Prostate gland (tissue), 2 donors: ENCODE results near the gene WWOX. TPM values are rescaled to one million over a fixed set of nuclear protein-coding genes. Genes with fewer than 3 reads are reported as not detected.
A peak's percentile ranks its signal among the peaks of the same experiment; 100 is the strongest.
"Not testable (repeated sequence)": the region's sequence is repeated elsewhere in the genome, so short reads cannot be mapped to it uniquely, and the experiment has no call there.

Source experiments
- DNase-seq: peaks from one replicate; pipeline ENCODE4 v3.0.0-alpha.2; 2019; ENCODE audit warnings: low spot score
- H3K27ac ChIP-seq, 2 donors: fragments of 200-600 bp; sonication (generic); 2 replicates each; pipeline ENCODE4 v1.5.1; 2017 to 2019
- H3K27me3 ChIP-seq: fragments of 200-600 bp; sonication (generic); replicated peaks from 2 replicates; pipeline ENCODE4 v1.5.1; 2019; ENCODE audit not compliant: insufficient read depth
- H3K36me3 ChIP-seq, 2 donors: fragments of 200-600 bp; sonication (generic); 1 replicate in 1 of 2; 2 replicates in 1 of 2; pipeline versions ENCODE4 v1.5.1 to v1.8.1; 2017 to 2019
- H3K4me1 ChIP-seq: fragments of 200-600 bp; sonication (generic); replicated peaks from 2 replicates; pipeline ENCODE4 v1.5.1; 2019
- H3K4me3 ChIP-seq, 2 donors: fragments of 200-600 bp; sonication (generic); 2 replicates each; pipeline ENCODE4 v1.5.1; 2017 to 2019
- H3K9me3 ChIP-seq: fragments of 200-600 bp; sonication (generic); 2 replicates; pipeline ENCODE4 v1.5.1; 2017
- CTCF ChIP-seq, 4 experiments: fragments of 200-600 bp in 2 of 4; fragments of 450-650 bp in 2 of 4; sonication (generic) in 2 of 4; IDR thresholded peaks; 1 replicate in 3 of 4; 2 replicates in 1 of 4; pipeline ENCODE4 v1.5.1; 2016 to 2019; ENCODE audit warnings: antibody characterized with exemption in 4 of 4, mild to moderate bottlenecking in 2 of 4, moderate library complexity in 2 of 4
- POLR2A ChIP-seq: fragments of 450-650 bp; IDR thresholded peaks from one replicate; pipeline ENCODE4 v1.6.1; 2016; ENCODE audit warnings: antibody characterized with exemption, mild to moderate bottlenecking
- POLR2AphosphoS5 ChIP-seq: sonication (generic); formaldehyde crosslinking; IDR thresholded peaks from one replicate; pipeline ENCODE4 v1.6.1; 2017; ENCODE audit warnings: antibody characterized with exemption
- WGBS: methylation state at CpG from one replicate; pipeline ENCODE4 v1.1.5; 2018; 5-methylcytosine and 5-hydroxymethylcytosine counted together
- intact Hi-C: fragments of 100-400 bp; cut with DNase I; formaldehyde crosslinking; loops from one replicate; pipeline ENCODE4 v1.14.2; 2022
- total RNA-seq, 2 donors: library from RNA; depleted of rRNA; stranded (reverse); fragments of >200 nt; gene quantifications; one replicate each; pipeline ENCODE4 v1.1.0, GENCODE V29; 2016

Gene WWOX
- total RNA-seq, 2 donors from 2014 or later = 93.2 to 99.4 TPM

GRCh38 chr16:79049040-79049439 is 949.6 kb downstream of the WWOX start:
- DNase-seq = no peak
- intact Hi-C loops = no loop called here
- H3K27me3 ChIP-seq = no peaks in the 10 kb centered on the region
- no peaks in the 10 kb centered on the region for H3K36me3 ChIP-seq
- 96% methylated on average over 6 of the region's 6 CpGs for WGBS
- H3K4me3 ChIP-seq = no peak overlapping the region
- no peaks in the 10 kb centered on the region for H3K9me3 ChIP-seq
- no peaks in the 10 kb centered on the region for H3K4me1 ChIP-seq
- H3K27ac ChIP-seq = no peak overlapping the region
- no peak for TF ChIP-seq POLR2AphosphoS5
- TF ChIP-seq POLR2A = no peak
- TF ChIP-seq CTCF (IDR thresholded peaks at IDR 0.05) = no peak

- H3K36me3 ChIP-seq = no peaks in the 10 kb centered on the region
Measured at GRCh38 chr16:79050063-79050462, 950.6 kb downstream of the WWOX start.

GRCh38 chr16:79051313-79051712 is 951.9 kb downstream of the WWOX start:
- WGBS = 76% methylated on average over 4 of the region's 4 CpGs
- Histone ChIP-seq H3K27me3 (no peaks in the 10 kb centered on the region), H3K4me3 (no peak overlapping the region), H3K9me3 (no peaks in the 10 kb centered on the region), H3K4me1 (no peaks in the 10 kb centered on the region), H3K36me3 (no peaks in the 10 kb centered on the region), H3K27ac (peak overlapping the region in 1 of 2 donors; percentile 2)
- DNase-seq = no peak
- TF ChIP-seq POLR2A = no peak
- no peak for TF ChIP-seq CTCF (IDR thresholded peaks at IDR 0.05)
- TF ChIP-seq POLR2AphosphoS5 = no peak
- intact Hi-C loops = no loop called here

More at GRCh38 chr16:79050063-79050462, 950.6 kb downstream of the WWOX start:
- Histone ChIP-seq H3K9me3 (no peaks in the 10 kb centered on the region), H3K27ac (no peak overlapping the region), H3K4me1 (no peaks in the 10 kb centered on the region), H3K4me3 (no peak overlapping the region), H3K27me3 (no peaks in the 10 kb centered on the region)
- DNase-seq = peak; percentile 17
- intact Hi-C loops = no loop called here
- 53% methylated on average over 4 of the region's 4 CpGs for WGBS
- no peak for TF ChIP-seq POLR2A
- no peak for TF ChIP-seq POLR2AphosphoS5
- TF ChIP-seq CTCF (IDR thresholded peaks at IDR 0.05) = no peak

GRCh38 chr16:79052198-79052597 is 952.7 kb downstream of the WWOX start:
- H3K36me3 ChIP-seq, H3K4me1 ChIP-seq, intact Hi-C loops, H3K27me3 ChIP-seq, H3K9me3 ChIP-seq, DNase-seq, H3K27ac ChIP-seq, H3K4me3 ChIP-seq: not testable (repeated sequence)
- 94% methylated on average over 4 of the region's 4 CpGs for WGBS

- Histone ChIP-seq H3K27ac (no peak overlapping the region), H3K4me1 (no peaks in the 10 kb centered on the region), H3K4me3 (no peak overlapping the region), H3K9me3 (no peaks in the 10 kb centered on the region), H3K36me3 (no peaks in the 10 kb centered on the region), H3K27me3 (no peaks in the 10 kb centered on the region)
- TF ChIP-seq POLR2AphosphoS5 (no peak), CTCF (IDR thresholded peaks at IDR 0.05) (no peak), POLR2A (no peak)
- no peak for DNase-seq
- WGBS = 86% methylated on average over 4 of the region's 4 CpGs
- intact Hi-C loops = no loop called here
Measured at GRCh38 chr16:79053577-79053976, 954.1 kb downstream of the WWOX start.
